Measurements from ENCODE around the gene CNKSR3.

Gene CNKSR3

GRCh38 chr6:154379585-154379984 lies 130.9 kb downstream of the CNKSR3 start:
- Histone ChIP-seq H3K27me3 (ENCODE audit: insufficient read depth, low read depth) (no peaks in the 10 kb centered on the region), H3K27ac (no peak overlapping the region), H3K79me2 (ENCODE audit: insufficient read depth, low read depth) (no peaks in the 10 kb centered on the region), H3K36me3 (ENCODE audit: insufficient read depth) (no peaks in the 10 kb centered on the region), H3K9ac (no peak overlapping the region), H4K20me1 (ENCODE audit: insufficient read depth) (no peaks in the 10 kb centered on the region), H3K4me1 (ENCODE audit: low read depth, poor library complexity, severe bottlenecking) (no peaks in the 10 kb centered on the region), H3K4me2 (no peak overlapping the region), H2AFZ (ENCODE audit: low read depth) (no peak overlapping the region), H3K4me3 (IDR thresholded peaks at IDR 0.05; ENCODE audit: insufficient read depth, low read depth, low read length) (no peak overlapping the region)
- no peak for TF ChIP-seq CTCF (conservative IDR thresholded peaks at IDR 0.05; ENCODE audit: low read depth, low read length)

GRCh38 chr6:154378518-154378917 lies 132.0 kb downstream of the CNKSR3 start:
- Histone ChIP-seq H3K9ac (no peak overlapping the region), H3K79me2 (ENCODE audit: insufficient read depth, low read depth) (no peaks in the 10 kb centered on the region), H3K36me3 (ENCODE audit: insufficient read depth) (no peaks in the 10 kb centered on the region), H3K4me3 (IDR thresholded peaks at IDR 0.05; ENCODE audit: insufficient read depth, low read depth, low read length) (no peak overlapping the region), H3K4me2 (no peak overlapping the region), H3K27ac (no peak overlapping the region), H3K4me1 (ENCODE audit: low read depth, poor library complexity, severe bottlenecking) (no peaks in the 10 kb centered on the region), H2AFZ (ENCODE audit: low read depth) (no peak overlapping the region), H3K27me3 (ENCODE audit: insufficient read depth, low read depth) (no peaks in the 10 kb centered on the region), H4K20me1 (ENCODE audit: insufficient read depth) (no peaks in the 10 kb centered on the region)
- no peak for TF ChIP-seq CTCF (conservative IDR thresholded peaks at IDR 0.05; ENCODE audit: low read depth, low read length)

- no peaks in the 10 kb centered on the region for H3K36me3 ChIP-seq (ENCODE audit: insufficient read depth)
- H3K4me3 ChIP-seq (IDR thresholded peaks at IDR 0.05; ENCODE audit: insufficient read depth, low read depth, low read length) = no peak overlapping the region
- no peaks in the 10 kb centered on the region for H3K4me1 ChIP-seq (ENCODE audit: low read depth, poor library complexity, severe bottlenecking)
- no peak overlapping the region for H3K4me2 ChIP-seq
- no peak for TF ChIP-seq CTCF (conservative IDR thresholded peaks at IDR 0.05; ENCODE audit: low read depth, low read length)
- H3K27ac ChIP-seq = no peak overlapping the region
- no peaks in the 10 kb centered on the region for H3K27me3 ChIP-seq (ENCODE audit: insufficient read depth, low read depth)
- no peak overlapping the region for H2AFZ ChIP-seq (ENCODE audit: low read depth)
- no peak overlapping the region for H3K9ac ChIP-seq
- H4K20me1 ChIP-seq (ENCODE audit: insufficient read depth) = no peaks in the 10 kb centered on the region
- H3K79me2 ChIP-seq (ENCODE audit: insufficient read depth, low read depth) = no peaks in the 10 kb centered on the region
These were observed 132.8 kb downstream of the CNKSR3 start for GRCh38 chr6:154377726-154378125.

- no peaks in the 10 kb centered on the region for H3K36me3 ChIP-seq (ENCODE audit: insufficient read depth)
- no peak overlapping the region for H3K4me3 ChIP-seq (IDR thresholded peaks at IDR 0.05; ENCODE audit: insufficient read depth, low read depth, low read length)
- H3K9ac ChIP-seq = no peak overlapping the region
- H3K79me2 ChIP-seq (ENCODE audit: insufficient read depth, low read depth) = no peaks in the 10 kb centered on the region
- no peak overlapping the region for H3K27ac ChIP-seq
- no peaks in the 10 kb centered on the region for H4K20me1 ChIP-seq (ENCODE audit: insufficient read depth)
- no peaks in the 10 kb centered on the region for H3K4me1 ChIP-seq (ENCODE audit: low read depth, poor library complexity, severe bottlenecking)
- H3K27me3 ChIP-seq (ENCODE audit: insufficient read depth, low read depth) = no peaks in the 10 kb centered on the region
- H2AFZ ChIP-seq (ENCODE audit: low read depth) = no peak overlapping the region
- no peak for TF ChIP-seq CTCF (conservative IDR thresholded peaks at IDR 0.05; ENCODE audit: low read depth, low read length)
- H3K4me2 ChIP-seq = no peak overlapping the region
These were observed 136.5 kb downstream of the CNKSR3 start for GRCh38 chr6:154373971-154374370.

All from KMS-11 (cell line).